H1 (cell line): ENCODE results near the gene HBA2. TPM values are rescaled to one million over a fixed set of nuclear protein-coding genes. Genes with fewer than 3 reads are reported as not detected.

Experiments
- CTCF ChIA-PET: fragments of 300-600 bp; sonication (Branson Sonifier 250); formaldehyde crosslinking; loops from one replicate; lab custom pipeline; 2021; ENCODE audit not compliant: partially characterized antibody; lab: Charles Lee
- POLR2A ChIA-PET: fragments of 300-600 bp; sonication (Branson Sonifier 250); formaldehyde crosslinking; loops from one replicate; lab custom pipeline; 2021; ENCODE audit warnings: inconsistent platforms; ENCODE audit not compliant: partially characterized antibody; lab: Charles Lee
- DNase-seq, 2 experiments: peaks; one replicate each; pipeline versions ENCODE4 v3.0.0 to v3.0.0-alpha.2; 2010 to 2022; ENCODE audit warnings: low spot score in 2 of 2, low read depth in 1 of 2, mixed read lengths in 1 of 2
- FAIRE-seq: peaks from 2 replicates; lab custom pipeline; 2011; peaks lifted over from hg19 to GRCh38; lab: Jason Lieb, UNC
- H2AFZ ChIP-seq: 2 replicates; pipeline ENCODE4 v1.8.1; 2012; ENCODE audit warnings: low read length, inconsistent platforms
- H2AK5ac ChIP-seq: 2 replicates; pipeline ENCODE4 v1.6.1; 2013; ENCODE audit warnings: low read depth, low read length
- H2BK120ac ChIP-seq: replicated peaks from 2 replicates; pipeline ENCODE3; 2013; ENCODE audit warnings: low read depth, low read length, inconsistent platforms
- H2BK12ac ChIP-seq: 2 replicates; pipeline ENCODE4 v1.6.1; 2013; ENCODE audit warnings: low read depth, low read length
- H2BK15ac ChIP-seq: 2 replicates; pipeline ENCODE4 v1.6.1; 2013; ENCODE audit warnings: low read length
- H2BK20ac ChIP-seq: 2 replicates; pipeline ENCODE4 v1.6.1; 2013; ENCODE audit warnings: low read length
- H2BK5ac ChIP-seq: 2 replicates; pipeline ENCODE4 v1.6.1; 2013; ENCODE audit warnings: low read depth, low read length
- H3K14ac ChIP-seq: 2 replicates; pipeline ENCODE4 v1.6.1; 2013; ENCODE audit warnings: inconsistent platforms; ENCODE audit not compliant: insufficient read length
- H3K18ac ChIP-seq: 2 replicates; pipeline ENCODE4 v1.6.1; 2013; ENCODE audit warnings: low read length; ENCODE audit errors: extremely low read depth
- H3K23ac ChIP-seq: 2 replicates; pipeline ENCODE4 v1.6.1; 2013; ENCODE audit warnings: inconsistent platforms; ENCODE audit not compliant: insufficient read length
- H3K23me2 ChIP-seq: 2 replicates; pipeline ENCODE4 v1.6.1; 2013; ENCODE audit warnings: low read depth, low read length
- H3K27ac ChIP-seq: 2 replicates; pipeline ENCODE4 v1.6.1; 2011; ENCODE audit warnings: low read depth, low read length, inconsistent platforms
- H3K27me3 ChIP-seq, 4 experiments: replicated peaks in 1 of 4; 1 replicate in 1 of 4; 2 replicates in 3 of 4; pipeline versions ENCODE4 v1.6.1 to v1.8.1; 2011 to 2013; ENCODE audit warnings: low read length in 3 of 4, mild to moderate bottlenecking in 3 of 4, inconsistent platforms in 2 of 4, mixed read lengths in 2 of 4, moderate library complexity in 1 of 4; ENCODE audit not compliant: control insufficient read depth in 3 of 4, insufficient read depth in 3 of 4; ENCODE audit errors: extremely low read depth in 1 of 4
- H3K36me3 ChIP-seq, 4 experiments: 2 replicates each; pipeline versions ENCODE4 v1.6.1 to v1.8.1; 2011 to 2013; ENCODE audit warnings: mild to moderate bottlenecking in 4 of 4, low read length in 3 of 4, moderate library complexity in 2 of 4, control low read depth in 1 of 4, inconsistent platforms in 1 of 4; ENCODE audit not compliant: insufficient read depth in 4 of 4, control insufficient read depth in 2 of 4
- H3K4ac ChIP-seq: replicated peaks from 2 replicates; pipeline ENCODE3; 2013; ENCODE audit warnings: low read length, low read depth, mixed read lengths, inconsistent platforms; ENCODE audit not compliant: insufficient read length
- H3K4me1 ChIP-seq, 4 experiments: replicated peaks in 1 of 4; 1 replicate in 1 of 4; 2 replicates in 3 of 4; pipeline versions ENCODE4 v1.6.1 to v1.8.1; 2011 to 2013; ENCODE audit warnings: low read length in 3 of 4, inconsistent platforms in 2 of 4, mixed read lengths in 1 of 4; ENCODE audit not compliant: insufficient read depth in 4 of 4, control insufficient read depth in 3 of 4
- H3K4me2 ChIP-seq, 2 experiments: 2 replicates each; pipeline versions ENCODE4 v1.6.1 to v1.8.1; 2011 to 2013; ENCODE audit warnings: low read depth in 2 of 2, low read length in 2 of 2, control low read depth in 1 of 2, inconsistent platforms in 1 of 2, mild to moderate bottlenecking in 1 of 2; ENCODE audit not compliant: insufficient read depth in 1 of 2
- H3K4me3 ChIP-seq, 4 experiments: fragments of 200-600, 300-600 bp in 1 of 4; sonication (generic), shearing (Covaris generic), sonication (Bioruptor Twin) in 1 of 4; 2 replicates each; pipeline versions ENCODE4 v1.5.1 to v1.8.1; 2011 to 2016; ENCODE audit warnings: low read length in 4 of 4, low read depth in 3 of 4, control low read depth in 2 of 4, inconsistent platforms in 2 of 4, mild to moderate bottlenecking in 2 of 4, mixed read lengths in 1 of 4, moderate library complexity in 1 of 4; ENCODE audit not compliant: insufficient read depth in 2 of 4; ENCODE audit errors: extremely low read depth in 1 of 4
- H3K56ac ChIP-seq: replicated peaks from 2 replicates; pipeline ENCODE3; 2013; ENCODE audit warnings: low read depth, mild to moderate bottlenecking, mixed read lengths, low read length, inconsistent platforms; ENCODE audit not compliant: insufficient read length
- H3K79me1 ChIP-seq: 2 replicates; pipeline ENCODE4 v1.6.1; 2013; ENCODE audit warnings: low read depth, low read length, control low read depth
- H3K79me2 ChIP-seq, 2 experiments: 2 replicates each; pipeline versions ENCODE4 v1.6.1 to v1.8.1; 2012 to 2013; ENCODE audit warnings: low read length in 2 of 2, mild to moderate bottlenecking in 2 of 2, inconsistent platforms in 1 of 2; ENCODE audit not compliant: insufficient read depth in 2 of 2, control insufficient read depth in 1 of 2
- H3K9ac ChIP-seq, 4 experiments: replicated peaks in 1 of 4; 1 replicate in 1 of 4; 2 replicates in 3 of 4; pipeline versions ENCODE4 v1.6.1 to v1.8.1; 2011 to 2013; ENCODE audit warnings: low read depth in 3 of 4, low read length in 3 of 4, control low read depth in 2 of 4, mild to moderate bottlenecking in 2 of 4, moderate library complexity in 2 of 4, inconsistent platforms in 1 of 4; ENCODE audit errors: extremely low read depth in 1 of 4
- H3K9me3 ChIP-seq, 2 experiments: 2 replicates each; pipeline versions ENCODE4 v1.6.1 to v1.8.1; 2012 to 2013; ENCODE audit warnings: mild to moderate bottlenecking in 2 of 2, moderate library complexity in 2 of 2, control low read depth in 1 of 2, inconsistent platforms in 1 of 2, low read depth in 1 of 2, low read length in 1 of 2, mixed read lengths in 1 of 2; ENCODE audit not compliant: insufficient read depth in 2 of 2
- H4K20me1 ChIP-seq, 2 experiments: replicated peaks in 1 of 2; 2 replicates each; pipeline versions ENCODE3 to v1.8.1; 2011 to 2013; ENCODE audit warnings: inconsistent platforms in 2 of 2, low read length in 2 of 2, mild to moderate bottlenecking in 1 of 2; ENCODE audit not compliant: insufficient read depth in 2 of 2, control insufficient read depth in 1 of 2
- H4K5ac ChIP-seq: 2 replicates; pipeline ENCODE4 v1.6.1; 2013; ENCODE audit warnings: low read length, low read depth, mixed read lengths, inconsistent platforms; ENCODE audit not compliant: insufficient read length
- H4K8ac ChIP-seq: 2 replicates; pipeline ENCODE4 v1.8.0; 2013; ENCODE audit warnings: mild to moderate bottlenecking, moderate library complexity, low read length, inconsistent platforms; ENCODE audit not compliant: insufficient read depth; ENCODE audit errors: extremely low read depth
- H4K91ac ChIP-seq: replicated peaks from 2 replicates; pipeline ENCODE3; 2013; ENCODE audit warnings: low read length, mixed read lengths, inconsistent platforms; ENCODE audit not compliant: insufficient read length
- CTBP2 ChIP-seq: IDR thresholded peaks from 2 replicates; pipeline ENCODE4 v1.7.0; 2011; ENCODE audit warnings: borderline replicate concordance, mild to moderate bottlenecking, moderate library complexity, mixed read lengths, low read length; ENCODE audit not compliant: insufficient read depth, insufficient read length
- EGR1 ChIP-seq: IDR thresholded peaks from 2 replicates; pipeline ENCODE4 v1.6.1; 2011; ENCODE audit warnings: low read depth, low read length, borderline replicate concordance
- RFX5 ChIP-seq: IDR thresholded peaks from 2 replicates; pipeline ENCODE4 v1.6.1; 2011; ENCODE audit warnings: low read depth, low read length, improper control_type of control experiment, borderline replicate concordance
- WGBS, 2 experiments: shearing (Covaris generic) in 1 of 2; methylation state at CpG; one replicate each; pipeline versions ENCODE4 v1.1.6 to v1.1.7; 2013 to 2015; ENCODE audit warnings: low lambda C conversion rate in 2 of 2, mixed read lengths in 2 of 2, inconsistent platforms in 1 of 2, low coverage in 1 of 2, missing lambda C conversion rate in 1 of 2; ENCODE audit not compliant: insufficient replicate concordance in 2 of 2, insufficient coverage in 1 of 2, insufficient read length in 1 of 2; ENCODE audit errors: extremely low coverage in 1 of 2, missing lambda C conversion rate in 1 of 2; 5-methylcytosine and 5-hydroxymethylcytosine counted together
- polyA plus RNA-seq, 7 experiments: library from polyadenylated mRNA; depleted of rRNA in 3 of 7; stranded (reverse) in 5 of 7; unstranded in 2 of 7; fragments of >200 nt in 5 of 7; fragments of 200-250 nt in 2 of 7; gene quantifications; 1 replicate in 5 of 7; 2 replicates in 1 of 7; 4 replicates in 1 of 7; pipeline versions ENCODE4 v1.2.1 to v1.2.3, GENCODE V29; 2011 to 2013; ENCODE audit warnings: missing spikeins in 2 of 7, mixed read lengths in 2 of 7
- total RNA-seq: library from RNA; stranded (reverse); fragmentation: NEBNext Ultra II Directional; extraction: Animal tissue kit (Norgen Biotek cat#: 25700); gene quantifications from 2 replicates; pipeline ENCODE4 v1.2.1, GENCODE V29; 2021

Gene HBA2
- total and polyA plus RNA-seq, 2 of the 8 experiments (the other 6 are each of a cell fraction or from before 2014, with no cell fraction given), result 6.1 TPM; not detected in 1

DNA sequence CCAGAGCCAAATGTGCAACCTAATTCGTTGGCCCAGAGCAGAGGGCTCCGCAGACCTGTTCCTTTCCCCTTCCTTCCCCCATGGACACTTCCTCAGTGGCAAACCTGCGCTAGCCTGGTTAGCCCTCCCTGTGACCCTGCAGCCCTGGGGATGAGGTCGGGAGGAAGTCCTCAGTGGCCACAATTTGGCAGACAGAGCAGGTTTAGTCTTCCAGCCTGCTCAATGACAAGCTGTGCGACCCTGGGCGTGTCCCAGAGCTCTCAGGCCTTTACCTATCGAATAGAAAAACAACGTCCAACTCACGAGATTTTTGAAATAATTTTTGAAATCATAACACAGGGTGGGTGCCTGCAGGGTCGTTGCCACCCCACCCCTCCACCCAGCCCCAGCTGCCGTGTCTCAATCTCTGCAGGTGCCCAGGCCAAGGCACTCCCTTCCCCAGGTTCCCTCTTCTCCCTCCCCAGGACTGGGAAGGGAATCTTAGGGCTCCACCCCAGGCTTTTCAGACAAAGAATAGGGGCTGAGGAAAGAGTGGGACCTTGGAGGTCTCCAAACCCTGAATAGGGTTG, 5.5 kb upstream of the HBA2 start:
- ChIA-PET POLR2A (interaction anchor here (1.2 to 5.0 kb wide), 3 partner anchors 10 to 14 kb away, joined by 3 to 29 read pairs (median 16); partner anchors contain the start of gene HBQ1), CTCF (interaction anchor here (1.0 to 5.6 kb wide), 10 partner anchors 8 to 105 kb away, joined by 3 to 24 read pairs (median 4); no protein-coding TSS in a partner anchor)
- Histone ChIP-seq H3K27ac (no peak overlapping the region), H3K23me2 (peaks cover 10% of the 10 kb centered on the region; the same call in 1 of the 2 replicates), H4K91ac (no peak overlapping the region), H3K9me3 (no peaks in the 10 kb centered on the region), H4K20me1 (peaks cover 2 to 8% of the 10 kb centered on the region in 2 experiments), H3K4ac (no peak overlapping the region), H3K27me3 (peaks cover 47 to 78% (median 71%) of the 10 kb centered on the region in 4 experiments), H3K4me2 (peak overlapping the region; percentile 64 to 78), H3K18ac (no peak overlapping the region), H2BK15ac (no peak overlapping the region), H3K4me1 (peaks cover 0 to 20% (median 16%) of the 10 kb centered on the region in 4 experiments; a peak in 6 of 7 replicates), H3K56ac (no peak overlapping the region), H4K5ac (no peak overlapping the region), H3K4me3 (peak overlapping the region in 2 of 4 experiments; percentile 14 to 59; a peak in 4 of 8 replicates), H2AFZ (no peak overlapping the region), H3K36me3 (peaks cover 0 to 9% (median 0%) of the 10 kb centered on the region in 4 experiments; a peak in 2 of 8 replicates), H2BK12ac (peak overlapping the region; percentile 50; the same call in 1 of the 2 replicates), H2BK5ac (no peak overlapping the region; the same call in 1 of the 2 replicates), H3K79me2 (no peaks in the 10 kb centered on the region), H3K14ac (no peak overlapping the region), H3K23ac (no peak overlapping the region), H2BK20ac (peak overlapping the region; percentile 48; the same call in 1 of the 2 replicates), H3K79me1 (no peaks in the 10 kb centered on the region), H2AK5ac (no peak overlapping the region), H4K8ac (no peak overlapping the region), H3K9ac (no peak overlapping the region), H2BK120ac (no peak overlapping the region)
- 31% methylated on average over 10 of the region's 11 CpGs; no CpG with 5 or more reads in 1 of the 2 experiments for WGBS, 2 experiments
- no peak for TF ChIP-seq RFX5
- peak; percentile 85 for TF ChIP-seq CTBP2
- no peak for TF ChIP-seq EGR1
- FAIRE-seq, result no peak
- DNase-seq, result no peak
